ENCODE measurements around the gene SUMO3. TPM values are rescaled to one million over a fixed set of nuclear protein-coding genes. Genes with fewer than 3 reads are reported as not detected.
"Not testable (repeated sequence)": the region's sequence is repeated elsewhere in the genome, so short reads cannot be mapped to it uniquely, and the experiment has no call there.

Gene SUMO3
- total RNA-seq, 2 experiments from 2014 or later = 81.5 to 82.6 TPM

DNA sequence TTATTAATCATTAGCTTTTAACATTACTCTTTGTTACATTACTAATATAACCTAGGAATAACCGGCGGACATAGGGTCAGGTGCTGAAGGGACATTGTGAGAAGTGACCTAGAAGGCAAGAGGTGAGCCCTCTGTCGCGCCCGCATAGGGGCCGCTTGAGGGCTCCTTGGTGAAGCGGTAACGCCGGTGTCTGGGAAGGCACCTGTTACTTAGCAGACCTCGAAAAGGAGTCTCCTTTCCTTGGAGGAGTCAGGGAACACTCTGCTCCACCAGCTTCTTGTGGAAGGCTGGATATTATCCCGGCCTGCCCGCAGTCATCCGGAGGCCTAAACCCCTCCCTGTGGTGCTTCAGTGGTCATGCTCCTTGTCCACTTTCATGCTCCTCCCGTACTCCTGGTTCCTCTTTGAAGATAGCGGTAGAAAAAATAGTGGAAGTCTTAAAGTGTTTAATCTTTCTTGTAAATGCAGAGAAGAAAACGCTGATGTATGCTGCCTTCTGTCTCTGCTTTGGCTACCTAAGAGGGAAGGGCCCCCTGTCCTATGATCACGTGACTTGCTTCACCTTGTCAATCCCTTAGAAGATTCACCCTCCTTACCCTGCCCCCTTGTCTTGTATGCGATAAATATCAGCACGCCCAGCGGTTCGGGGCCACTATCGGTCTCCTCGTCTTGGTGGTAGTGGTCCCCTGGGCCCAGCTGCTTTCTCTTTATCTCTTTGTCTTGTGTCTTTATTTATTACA, 14.8 kb upstream of the SUMO3 start:
- H3K9me3 Mint-ChIP-seq; H3K4me1 Mint-ChIP-seq; DNase-seq; H3K27ac Mint-ChIP-seq; ATAC-seq (ENCODE audit: low read depth); POLR2A ChIA-PET; H3K4me3 Mint-ChIP-seq; H3K27me3 Mint-ChIP-seq; H3K36me3 Mint-ChIP-seq: not testable (repeated sequence)

DNA sequence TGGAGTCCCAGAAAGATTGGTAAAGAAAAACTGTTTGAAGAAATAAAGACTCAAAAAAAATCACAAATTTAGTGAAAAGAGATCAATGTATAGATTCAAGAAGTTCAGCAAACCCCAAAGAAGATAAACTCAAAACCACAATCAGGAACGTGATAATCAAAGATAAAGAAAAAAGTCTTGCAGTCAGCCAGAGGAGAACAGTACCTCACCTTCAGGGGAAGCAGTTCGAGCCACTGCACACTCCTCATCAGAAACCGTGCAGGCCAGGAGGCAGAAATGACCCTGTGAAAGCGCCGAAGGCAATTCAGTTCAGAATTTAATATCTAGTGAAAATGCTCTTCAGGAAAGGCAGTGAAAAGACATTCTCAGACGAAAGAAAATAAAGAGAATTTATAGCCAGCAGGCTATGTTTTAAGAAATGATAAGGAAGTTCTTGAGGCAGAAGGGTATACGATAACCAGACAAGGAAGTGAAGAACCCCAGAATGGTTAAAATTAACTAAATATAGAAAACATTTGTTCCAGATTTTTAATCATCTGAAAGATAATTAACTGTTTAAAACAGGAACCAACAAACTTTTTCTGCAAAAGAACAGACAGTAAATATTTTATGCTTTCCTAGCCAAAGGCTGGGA, 13.5 kb upstream of the SUMO3 start:
- Mint-ChIP-seq H3K36me3 (peaks cover 3% of the 10 kb centered on the region), H3K27me3 (peaks cover 14% of the 10 kb centered on the region), H3K27ac (no peak overlapping the region), H3K4me3 (no peak overlapping the region), H3K4me1 (peaks cover 6% of the 10 kb centered on the region), H3K9me3 (peaks cover 11% of the 10 kb centered on the region)
- no peak for DNase-seq
- POLR2A ChIA-PET = no interaction called here
- no peak for ATAC-seq (ENCODE audit: low read depth)

- no peak overlapping the region for H3K27ac Mint-ChIP-seq
- peaks cover 11% of the 10 kb centered on the region for H3K9me3 Mint-ChIP-seq
- DNase-seq (no peak), ATAC-seq (ENCODE audit: low read depth) (no peak)
- H3K27me3 Mint-ChIP-seq = peaks cover 16% of the 10 kb centered on the region
- no peak overlapping the region for H3K4me3 Mint-ChIP-seq
- POLR2A ChIA-PET = no interaction called here
- peaks cover 6% of the 10 kb centered on the region for H3K4me1 Mint-ChIP-seq
- H3K36me3 Mint-ChIP-seq = peaks cover 3% of the 10 kb centered on the region
These were observed 11.7 kb upstream of the SUMO3 start for GRCh38 chr21:44829507-44830092.

DNA sequence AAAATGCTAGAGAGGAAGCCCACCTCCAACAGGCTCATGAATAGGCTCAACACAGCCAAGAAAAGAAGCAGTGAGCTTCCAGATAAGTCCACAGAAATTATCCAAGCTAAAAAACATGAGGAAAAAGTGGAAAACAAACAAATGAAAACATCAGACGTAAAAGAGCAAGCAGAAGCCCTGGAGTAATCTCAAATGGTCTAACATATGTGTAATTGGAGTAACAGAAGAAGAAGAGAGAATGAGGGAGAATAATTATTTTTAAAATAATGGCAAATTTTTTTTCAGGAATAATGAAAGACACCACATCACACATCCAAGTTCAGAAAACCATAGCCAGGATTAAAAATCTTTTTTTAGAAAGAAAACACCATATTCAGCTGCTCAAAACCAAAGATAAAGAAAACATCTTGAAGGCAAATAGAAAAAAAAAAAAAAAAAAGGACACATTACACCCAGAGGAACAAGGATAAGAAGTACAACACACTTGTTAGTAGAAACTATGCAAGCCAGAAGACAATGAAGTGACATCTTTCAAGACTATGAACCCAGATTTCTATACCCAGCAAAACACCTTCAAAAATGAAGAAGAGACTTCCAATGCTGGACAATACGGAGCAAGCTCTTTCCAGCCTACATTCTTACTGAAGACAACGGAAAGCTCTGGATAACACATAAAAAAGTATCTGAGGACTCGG, 10.6 kb upstream of the SUMO3 start:
- Mint-ChIP-seq H3K27me3 (peaks cover 16% of the 10 kb centered on the region), H3K27ac (no peak overlapping the region), H3K9me3 (peaks cover 14% of the 10 kb centered on the region), H3K36me3 (peaks cover 3% of the 10 kb centered on the region), H3K4me3 (no peak overlapping the region), H3K4me1 (peaks cover 6% of the 10 kb centered on the region)
- ATAC-seq (ENCODE audit: low read depth) (no peak), DNase-seq (no peak)
- POLR2A ChIA-PET = interaction anchor here (0.6 kb wide), 1 partner anchor 8 kb away, joined by 3 read pairs; no protein-coding TSS in a partner anchor

DNA sequence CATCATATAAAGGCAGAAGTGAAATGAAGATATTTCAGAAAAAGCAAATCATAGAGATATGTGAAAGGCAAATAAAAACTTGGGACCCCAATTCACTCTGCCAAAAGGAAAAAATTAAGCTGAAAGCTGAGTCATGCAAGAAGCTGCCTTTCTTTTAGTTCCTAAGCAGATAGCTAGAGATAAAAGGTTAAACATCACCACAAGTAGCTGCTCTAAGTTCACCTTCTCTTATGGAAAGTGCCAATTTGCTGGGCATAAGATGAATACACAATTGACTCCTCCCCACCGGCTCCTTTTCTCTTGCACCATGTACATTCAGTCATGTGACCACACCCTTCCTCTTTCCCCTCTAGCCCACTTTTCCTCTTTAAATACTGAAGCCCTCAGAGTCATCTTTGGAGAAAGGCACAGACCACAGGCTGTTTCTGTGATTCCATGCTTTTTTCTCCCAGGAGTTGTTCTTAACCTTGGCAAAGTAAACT, 5.4 kb upstream of the SUMO3 start:
- POLR2A ChIA-PET = no interaction called here
- H3K36me3 Mint-ChIP-seq = peaks cover 4% of the 10 kb centered on the region
- H3K27me3 Mint-ChIP-seq = peaks cover 13% of the 10 kb centered on the region
- H3K4me1 Mint-ChIP-seq = no peaks in the 10 kb centered on the region
- H3K9me3 Mint-ChIP-seq = peaks cover 21% of the 10 kb centered on the region
- no peak overlapping the region for H3K27ac Mint-ChIP-seq
- no peak for ATAC-seq (ENCODE audit: low read depth)
- DNase-seq = no peak
- H3K4me3 Mint-ChIP-seq = no peak overlapping the region

- DNase-seq (no peak), ATAC-seq (ENCODE audit: low read depth) (no peak)
- POLR2A ChIA-PET = no interaction called here
- Mint-ChIP-seq H3K9me3 (peaks cover 18% of the 10 kb centered on the region), H3K36me3 (peaks cover 2% of the 10 kb centered on the region), H3K27me3 (peaks cover 10% of the 10 kb centered on the region), H3K4me1 (no peaks in the 10 kb centered on the region), H3K27ac (no peak overlapping the region), H3K4me3 (no peak overlapping the region)
These were observed 4.8 kb upstream of the SUMO3 start for GRCh38 chr21:44822484-44823178.

GRCh38 chr21:44820851-44821250, 3.0 kb upstream of the SUMO3 start:
- DNase-seq = no peak
- no peak for ATAC-seq (ENCODE audit: low read depth)
- H3K4me1 Mint-ChIP-seq = peaks cover 5% of the 10 kb centered on the region
- H3K27ac Mint-ChIP-seq = no peak overlapping the region
- POLR2A ChIA-PET = no interaction called here
- peaks cover 12% of the 10 kb centered on the region for H3K9me3 Mint-ChIP-seq
- peaks cover 2% of the 10 kb centered on the region for H3K27me3 Mint-ChIP-seq
- H3K36me3 Mint-ChIP-seq = peaks cover 2% of the 10 kb centered on the region
- H3K4me3 Mint-ChIP-seq = no peak overlapping the region

DNA sequence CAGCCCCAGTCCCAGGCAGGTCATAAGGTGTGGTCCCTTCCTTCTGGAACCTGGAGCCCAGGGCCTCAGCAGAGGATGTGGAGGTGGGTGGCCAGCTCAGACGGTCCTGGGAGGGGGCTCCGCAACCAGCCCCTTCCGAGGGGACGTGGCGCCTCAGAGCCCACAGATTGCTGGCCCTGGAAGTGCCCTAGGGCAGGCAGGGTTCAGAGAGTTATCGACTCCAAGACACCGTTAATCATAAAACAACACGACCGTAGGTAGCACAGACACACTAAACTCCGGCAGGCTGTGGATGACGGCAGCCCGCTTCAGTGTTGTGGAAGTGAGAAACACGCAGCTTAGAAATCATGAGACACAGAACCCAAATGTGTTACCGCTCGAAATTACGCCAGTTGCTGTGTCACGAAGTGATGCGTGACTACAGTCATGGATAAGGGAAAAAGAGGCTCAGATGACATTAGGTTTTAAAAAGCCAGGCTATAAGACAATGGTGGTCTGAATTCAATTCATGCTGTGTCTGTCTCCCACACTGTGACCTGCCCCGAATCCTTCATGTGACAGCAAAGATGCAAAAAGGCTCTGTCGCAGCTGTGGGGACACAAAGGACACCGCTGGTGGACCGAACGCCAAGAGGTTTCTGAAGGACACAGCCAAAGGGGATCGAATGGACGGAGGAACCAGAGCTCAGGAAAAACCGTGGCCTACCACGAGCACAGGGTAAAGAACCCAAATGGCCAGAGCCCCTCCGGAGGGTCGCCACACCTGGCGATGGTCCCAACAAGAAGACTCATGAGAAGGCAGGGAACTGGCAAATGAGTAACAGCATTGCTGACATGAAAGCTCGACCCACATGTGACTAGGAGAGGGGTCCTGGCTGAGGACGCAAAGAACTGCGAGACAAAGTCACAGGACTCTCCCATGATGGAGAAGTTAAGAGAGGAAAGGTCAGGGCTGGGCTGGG, 1.7 kb upstream of the SUMO3 start:
- ATAC-seq (ENCODE audit: low read depth) = no peak
- Mint-ChIP-seq H3K9me3 (peaks cover 12% of the 10 kb centered on the region), H3K4me3 (peak overlapping the region; percentile 30), H3K27ac (no peak overlapping the region), H3K27me3 (peaks cover 2% of the 10 kb centered on the region), H3K4me1 (peaks cover 8% of the 10 kb centered on the region), H3K36me3 (peaks cover 2% of the 10 kb centered on the region)
- no peak for DNase-seq
- POLR2A ChIA-PET = interaction anchor here (0.6 to 1.2 kb wide), 3 partner anchors 9 to 963 kb away, joined by 3 read pairs; no protein-coding TSS in a partner anchor

- DNase-seq (no peak), ATAC-seq (ENCODE audit: low read depth) (no peak)
- Mint-ChIP-seq H3K36me3 (peaks cover 2% of the 10 kb centered on the region), H3K27ac (no peak overlapping the region), H3K4me1 (peaks cover 8% of the 10 kb centered on the region), H3K4me3 (peak overlapping the region; percentile 30), H3K27me3 (peaks cover 2% of the 10 kb centered on the region), H3K9me3 (peaks cover 10% of the 10 kb centered on the region)
- POLR2A ChIA-PET = no interaction called here
These were observed 764 bp upstream of the SUMO3 start for GRCh38 chr21:44818640-44819011.

GRCh38 chr21:44817506-44817880, 369 bp downstream of the SUMO3 start:
- Mint-ChIP-seq H3K4me1 (peaks cover 11% of the 10 kb centered on the region), H3K4me3 (peak overlapping the region; percentile 73), H3K9me3 (peaks cover 2% of the 10 kb centered on the region), H3K27ac (no peak overlapping the region), H3K27me3 (peaks cover 2% of the 10 kb centered on the region), H3K36me3 (peaks cover 2% of the 10 kb centered on the region)
- POLR2A ChIA-PET = interaction anchor here (0.6 to 1.1 kb wide), 7 partner anchors 16 to 102 kb away, joined by 3 to 10 read pairs (median 4); partner anchors contain the start of gene UBE2G2
- DNase-seq = peak; percentile 99
- peak; percentile 84 for ATAC-seq (ENCODE audit: low read depth)

- Mint-ChIP-seq H3K9me3 (no peaks in the 10 kb centered on the region), H3K4me1 (peaks cover 11% of the 10 kb centered on the region), H3K27ac (peak overlapping the region; percentile 48), H3K36me3 (peaks cover 2% of the 10 kb centered on the region), H3K27me3 (no peaks in the 10 kb centered on the region), H3K4me3 (peak overlapping the region; percentile 80)
- POLR2A ChIA-PET = interaction anchor here (0.6 to 1.1 kb wide), 7 partner anchors 15 to 103 kb away, joined by 3 to 10 read pairs (median 4); partner anchors contain the start of gene UBE2G2
- no peak for ATAC-seq (ENCODE audit: low read depth)
- DNase-seq = no peak
These were observed 929 bp downstream of the SUMO3 start for GRCh38 chr21:44816761-44817505.

Measured in activated naive CD8-positive, alpha-beta T cell treated with anti-CD3 and anti-CD28 coated beads, Interleukin-2, amount 10 ng/mL, durations not matched to agents 7 days and 5 days (primary cell).